HepG2 (cell line): ENCODE data around the gene NOVA2. TPM values are rescaled to one million over a fixed set of nuclear protein-coding genes. Genes with fewer than 3 reads are reported as not detected.

Experiments used
- AGO2 ChIP-seq: fragments of 200-400 bp; formaldehyde crosslinking; optimal IDR thresholded peaks from 2 replicates; pipeline ENCODE3; 2017; ENCODE audit warnings: mild to moderate bottlenecking, low read depth, low read length, moderate library complexity
- RAD21 ChIP-seq: fragments of 450-650 bp; formaldehyde crosslinking; IDR thresholded peaks from 2 replicates; pipeline ENCODE4 v1.5.0; 2020; ENCODE audit warnings: mild to moderate bottlenecking
- REPIN1 ChIP-seq: sonication (generic); formaldehyde crosslinking; IDR thresholded peaks from 2 replicates; pipeline ENCODE4 v1.8.0; 2022; ENCODE audit warnings: missing genetic modification reagents, low read depth, mild to moderate bottlenecking, borderline replicate concordance
- SAP130 ChIP-seq: IDR thresholded peaks from 2 replicates; pipeline ENCODE4 v1.6.1; 2016; ENCODE audit warnings: low read depth
- ZBTB38 ChIP-seq: sonication (generic); formaldehyde crosslinking; IDR thresholded peaks from 2 replicates; pipeline ENCODE4 v1.5.1; 2020; ENCODE audit warnings: mild to moderate bottlenecking, missing genetic modification reagents
- ZNF274 ChIP-seq: sonication (generic); formaldehyde crosslinking; IDR thresholded peaks from 2 replicates; pipeline ENCODE4 v1.5.1; 2020; ENCODE audit warnings: mild to moderate bottlenecking, missing genetic modification reagents
- polyA plus RNA-seq, 8 experiments: library from polyadenylated mRNA; depleted of rRNA in 3 of 8; stranded (reverse) in 7 of 8; unstranded in 1 of 8; fragments of >200 nt; fragmentation: Illumina TruSeq in 4 of 8; extraction: Trizol in 4 of 8; gene quantifications; 2 replicates each; pipeline versions ENCODE4 v1.2.1 to v1.2.3, GENCODE V29; 2011 to 2016; ENCODE audit warnings: low read depth in 4 of 8, missing spikeins in 1 of 8, mixed read lengths in 1 of 8; ENCODE audit not compliant: insufficient read depth in 1 of 8
- total RNA-seq, 5 experiments: library from RNA; depleted of rRNA; stranded (reverse); fragments of >200 nt; fragmentation: Illumina TruSeq; extraction: Trizol; gene quantifications; 2 replicates each; pipeline ENCODE4 v1.2.3, GENCODE V29; 2016; ENCODE audit warnings: low read depth in 1 of 5
- TF ChIP-seq, protein P1 (sequence below): sonication (generic); formaldehyde crosslinking; IDR thresholded peaks from 2 replicates; pipeline ENCODE4 v1.4.0; 2020; ENCODE audit warnings: mild to moderate bottlenecking, missing genetic modification reagents
- TF ChIP-seq, protein P2 (sequence below): sonication (generic); formaldehyde crosslinking; IDR thresholded peaks from 2 replicates; pipeline ENCODE4 v1.4.0; 2020; ENCODE audit warnings: missing genetic modification reagents, borderline replicate concordance
- TF ChIP-seq, protein P3 (sequence below): sonication (generic); formaldehyde crosslinking; conservative IDR thresholded peaks from 2 replicates; pipeline ENCODE4 v1.8.0; 2022; ENCODE audit warnings: mild to moderate bottlenecking, moderate library complexity, missing genetic modification reagents
- TF ChIP-seq, protein P4 (sequence below): sonication (generic); formaldehyde crosslinking; IDR thresholded peaks from 2 replicates; pipeline ENCODE4 v1.8.0; 2022; ENCODE audit warnings: missing genetic modification reagents, low read depth, mild to moderate bottlenecking, borderline replicate concordance
- TF ChIP-seq, protein P5 (sequence below): sonication (generic); formaldehyde crosslinking; IDR thresholded peaks from 2 replicates; pipeline ENCODE4 v1.4.0; 2020; ENCODE audit warnings: mild to moderate bottlenecking, missing genetic modification reagents
- TF ChIP-seq, protein P6 (sequence below): sonication (generic); formaldehyde crosslinking; IDR thresholded peaks from 2 replicates; pipeline ENCODE4 v1.5.0; 2020; ENCODE audit warnings: mild to moderate bottlenecking, low read depth, missing genetic modification reagents, borderline replicate concordance
- TF ChIP-seq, protein P7 (sequence below): IDR thresholded peaks from 2 replicates; pipeline ENCODE4 v1.6.1; 2016; ENCODE audit warnings: mild to moderate bottlenecking

Gene NOVA2
- total and polyA plus RNA-seq, 2 of the 13 experiments (the other 11 are each of a cell fraction or from before 2014, with no cell fraction given) = not detected

DNA sequence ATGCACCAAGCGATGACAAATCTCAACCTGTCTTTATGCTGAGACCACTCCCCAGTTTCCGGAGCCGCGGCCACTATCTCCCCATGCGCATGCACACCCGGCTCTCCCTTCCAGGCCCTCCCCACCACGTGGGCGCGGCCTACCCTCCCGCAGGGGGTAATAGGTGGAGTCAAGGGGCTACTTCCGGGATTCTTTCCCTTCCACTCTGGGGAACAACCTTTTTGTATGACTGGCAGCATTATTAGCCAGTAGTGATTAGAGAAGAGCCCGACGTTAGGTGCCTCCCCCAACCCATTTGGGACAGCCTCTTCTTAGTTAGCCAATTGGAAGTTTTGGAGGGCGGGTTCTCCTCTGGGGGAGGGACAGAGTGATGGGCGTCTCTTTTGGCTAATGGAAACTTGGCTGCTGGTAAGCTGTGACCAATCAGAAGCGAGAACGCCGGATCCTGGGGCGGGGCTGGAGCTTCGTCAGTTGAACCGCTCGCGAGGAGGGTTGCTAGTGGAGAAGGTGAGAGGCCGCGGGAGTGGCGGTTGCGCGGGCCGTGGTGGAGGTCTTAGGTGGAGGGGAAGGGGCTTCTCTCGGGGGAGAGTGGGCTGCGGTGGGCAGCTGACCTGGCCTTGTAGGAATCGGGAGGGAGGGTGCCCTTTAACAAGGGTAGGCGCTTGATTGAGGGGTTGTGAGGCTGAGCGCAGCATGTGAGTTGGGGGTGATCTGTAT, 21.5 kb upstream of the NOVA2 start, which contains the start of gene CCDC61 (continued):
- TF ChIP-seq, protein P1, sequence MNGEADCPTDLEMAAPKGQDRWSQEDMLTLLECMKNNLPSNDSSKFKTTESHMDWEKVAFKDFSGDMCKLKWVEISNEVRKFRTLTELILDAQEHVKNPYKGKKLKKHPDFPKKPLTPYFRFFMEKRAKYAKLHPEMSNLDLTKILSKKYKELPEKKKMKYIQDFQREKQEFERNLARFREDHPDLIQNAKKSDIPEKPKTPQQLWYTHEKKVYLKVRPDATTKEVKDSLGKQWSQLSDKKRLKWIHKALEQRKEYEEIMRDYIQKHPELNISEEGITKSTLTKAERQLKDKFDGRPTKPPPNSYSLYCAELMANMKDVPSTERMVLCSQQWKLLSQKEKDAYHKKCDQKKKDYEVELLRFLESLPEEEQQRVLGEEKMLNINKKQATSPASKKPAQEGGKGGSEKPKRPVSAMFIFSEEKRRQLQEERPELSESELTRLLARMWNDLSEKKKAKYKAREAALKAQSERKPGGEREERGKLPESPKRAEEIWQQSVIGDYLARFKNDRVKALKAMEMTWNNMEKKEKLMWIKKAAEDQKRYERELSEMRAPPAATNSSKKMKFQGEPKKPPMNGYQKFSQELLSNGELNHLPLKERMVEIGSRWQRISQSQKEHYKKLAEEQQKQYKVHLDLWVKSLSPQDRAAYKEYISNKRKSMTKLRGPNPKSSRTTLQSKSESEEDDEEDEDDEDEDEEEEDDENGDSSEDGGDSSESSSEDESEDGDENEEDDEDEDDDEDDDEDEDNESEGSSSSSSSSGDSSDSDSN = no peak
- no peak for TF ChIP-seq REPIN1 (CRISPR knock-in tag)
- no peak for TF ChIP-seq ZNF274
- TF ChIP-seq AGO2 = no peak
- TF ChIP-seq RAD21 (CRISPR knock-in tag) = no peak
- TF ChIP-seq, protein P2, sequence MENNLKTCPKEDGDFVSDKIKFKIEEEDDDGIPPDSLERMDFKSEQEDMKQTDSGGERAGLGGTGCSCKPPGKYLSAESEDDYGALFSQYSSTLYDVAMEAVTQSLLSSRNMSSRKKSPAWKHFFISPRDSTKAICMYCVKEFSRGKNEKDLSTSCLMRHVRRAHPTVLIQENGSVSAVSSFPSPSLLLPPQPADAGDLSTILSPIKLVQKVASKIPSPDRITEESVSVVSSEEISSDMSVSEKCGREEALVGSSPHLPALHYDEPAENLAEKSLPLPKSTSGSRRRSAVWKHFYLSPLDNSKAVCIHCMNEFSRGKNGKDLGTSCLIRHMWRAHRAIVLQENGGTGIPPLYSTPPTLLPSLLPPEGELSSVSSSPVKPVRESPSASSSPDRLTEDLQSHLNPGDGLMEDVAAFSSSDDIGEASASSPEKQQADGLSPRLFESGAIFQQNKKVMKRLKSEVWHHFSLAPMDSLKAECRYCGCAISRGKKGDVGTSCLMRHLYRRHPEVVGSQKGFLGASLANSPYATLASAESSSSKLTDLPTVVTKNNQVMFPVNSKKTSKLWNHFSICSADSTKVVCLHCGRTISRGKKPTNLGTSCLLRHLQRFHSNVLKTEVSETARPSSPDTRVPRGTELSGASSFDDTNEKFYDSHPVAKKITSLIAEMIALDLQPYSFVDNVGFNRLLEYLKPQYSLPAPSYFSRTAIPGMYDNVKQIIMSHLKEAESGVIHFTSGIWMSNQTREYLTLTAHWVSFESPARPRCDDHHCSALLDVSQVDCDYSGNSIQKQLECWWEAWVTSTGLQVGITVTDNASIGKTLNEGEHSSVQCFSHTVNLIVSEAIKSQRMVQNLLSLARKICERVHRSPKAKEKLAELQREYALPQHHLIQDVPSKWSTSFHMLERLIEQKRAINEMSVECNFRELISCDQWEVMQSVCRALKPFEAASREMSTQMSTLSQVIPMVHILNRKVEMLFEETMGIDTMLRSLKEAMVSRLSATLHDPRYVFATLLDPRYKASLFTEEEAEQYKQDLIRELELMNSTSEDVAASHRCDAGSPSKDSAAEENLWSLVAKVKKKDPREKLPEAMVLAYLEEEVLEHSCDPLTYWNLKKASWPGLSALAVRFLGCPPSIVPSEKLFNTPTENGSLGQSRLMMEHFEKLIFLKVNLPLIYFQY (CRISPR knock-in tag) = no peak
- peak; percentile 96 for TF ChIP-seq SAP130 (CRISPR knock-in tag)
- TF ChIP-seq, protein P3, sequence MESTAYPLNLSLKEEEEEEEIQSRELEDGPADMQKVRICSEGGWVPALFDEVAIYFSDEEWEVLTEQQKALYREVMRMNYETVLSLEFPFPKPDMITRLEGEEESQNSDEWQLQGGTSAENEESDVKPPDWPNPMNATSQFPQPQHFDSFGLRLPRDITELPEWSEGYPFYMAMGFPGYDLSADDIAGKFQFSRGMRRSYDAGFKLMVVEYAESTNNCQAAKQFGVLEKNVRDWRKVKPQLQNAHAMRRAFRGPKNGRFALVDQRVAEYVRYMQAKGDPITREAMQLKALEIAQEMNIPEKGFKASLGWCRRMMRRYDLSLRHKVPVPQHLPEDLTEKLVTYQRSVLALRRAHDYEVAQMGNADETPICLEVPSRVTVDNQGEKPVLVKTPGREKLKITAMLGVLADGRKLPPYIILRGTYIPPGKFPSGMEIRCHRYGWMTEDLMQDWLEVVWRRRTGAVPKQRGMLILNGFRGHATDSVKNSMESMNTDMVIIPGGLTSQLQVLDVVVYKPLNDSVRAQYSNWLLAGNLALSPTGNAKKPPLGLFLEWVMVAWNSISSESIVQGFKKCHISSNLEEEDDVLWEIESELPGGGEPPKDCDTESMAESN (CRISPR knock-in tag) = no peak
- TF ChIP-seq, protein P4, sequence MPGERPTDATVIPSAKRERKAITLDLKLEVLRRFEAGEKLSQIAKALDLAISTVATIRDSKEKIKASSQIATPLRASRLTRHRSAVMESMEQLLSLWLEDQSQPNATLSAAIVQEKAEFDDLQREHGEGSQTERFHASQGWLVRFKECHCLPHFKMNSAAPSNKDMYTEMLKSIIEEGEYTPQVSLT (CRISPR knock-in tag) = no peak
- TF ChIP-seq, protein P5, sequence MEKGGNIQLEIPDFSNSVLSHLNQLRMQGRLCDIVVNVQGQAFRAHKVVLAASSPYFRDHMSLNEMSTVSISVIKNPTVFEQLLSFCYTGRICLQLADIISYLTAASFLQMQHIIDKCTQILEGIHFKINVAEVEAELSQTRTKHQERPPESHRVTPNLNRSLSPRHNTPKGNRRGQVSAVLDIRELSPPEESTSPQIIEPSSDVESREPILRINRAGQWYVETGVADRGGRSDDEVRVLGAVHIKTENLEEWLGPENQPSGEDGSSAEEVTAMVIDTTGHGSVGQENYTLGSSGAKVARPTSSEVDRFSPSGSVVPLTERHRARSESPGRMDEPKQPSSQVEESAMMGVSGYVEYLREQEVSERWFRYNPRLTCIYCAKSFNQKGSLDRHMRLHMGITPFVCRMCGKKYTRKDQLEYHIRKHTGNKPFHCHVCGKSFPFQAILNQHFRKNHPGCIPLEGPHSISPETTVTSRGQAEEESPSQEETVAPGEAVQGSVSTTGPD (CRISPR knock-in tag) = no peak
- TF ChIP-seq, protein P6, sequence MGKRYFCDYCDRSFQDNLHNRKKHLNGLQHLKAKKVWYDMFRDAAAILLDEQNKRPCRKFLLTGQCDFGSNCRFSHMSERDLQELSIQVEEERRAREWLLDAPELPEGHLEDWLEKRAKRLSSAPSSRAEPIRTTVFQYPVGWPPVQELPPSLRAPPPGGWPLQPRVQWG (CRISPR knock-in tag) = no peak
- peak; percentile 36; the same call in 1 of the 2 replicates for TF ChIP-seq ZBTB38 (CRISPR knock-in tag)
- TF ChIP-seq, protein P7, sequence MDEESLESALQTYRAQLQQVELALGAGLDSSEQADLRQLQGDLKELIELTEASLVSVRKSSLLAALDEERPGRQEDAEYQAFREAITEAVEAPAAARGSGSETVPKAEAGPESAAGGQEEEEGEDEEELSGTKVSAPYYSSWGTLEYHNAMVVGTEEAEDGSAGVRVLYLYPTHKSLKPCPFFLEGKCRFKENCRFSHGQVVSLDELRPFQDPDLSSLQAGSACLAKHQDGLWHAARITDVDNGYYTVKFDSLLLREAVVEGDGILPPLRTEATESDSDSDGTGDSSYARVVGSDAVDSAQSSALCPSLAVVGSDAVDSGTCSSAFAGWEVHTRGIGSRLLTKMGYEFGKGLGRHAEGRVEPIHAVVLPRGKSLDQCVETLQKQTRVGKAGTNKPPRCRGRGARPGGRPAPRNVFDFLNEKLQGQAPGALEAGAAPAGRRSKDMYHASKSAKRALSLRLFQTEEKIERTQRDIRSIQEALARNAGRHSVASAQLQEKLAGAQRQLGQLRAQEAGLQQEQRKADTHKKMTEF (CRISPR knock-in tag) = no peak; the same call in 1 of the 2 replicates
